OCI-LY1 (cell line): ENCODE measurements around the gene MANF.

Experiments used
- H2AFZ ChIP-seq: fragments of 200-600 bp; sonication (generic), shearing (Covaris generic); 2 replicates; pipeline ENCODE4 v1.6.0; 2014; ENCODE audit warnings: antibody characterized with exemption, mild to moderate bottlenecking, low read length
- H3F3A ChIP-seq: fragments of 200-600 bp; sonication (generic), shearing (Covaris generic); 2 replicates; pipeline ENCODE4 v1.6.0; 2014; ENCODE audit warnings: mild to moderate bottlenecking, antibody characterized with exemption, low read length, moderate library complexity; ENCODE audit not compliant: insufficient read depth
- H3K27ac ChIP-seq: fragments of 200-600 bp; sonication (generic); 2 replicates; pipeline ENCODE4 v1.5.1; 2014; ENCODE audit warnings: low read length, mixed run types, mild to moderate bottlenecking, low read depth; ENCODE audit not compliant: poor library complexity, severe bottlenecking
- H3K27me3 ChIP-seq: fragments of 200-600 bp; sonication (generic); 2 replicates; pipeline ENCODE4 v1.6.0; 2014; ENCODE audit warnings: antibody characterized with exemption, mild to moderate bottlenecking, low read length, moderate library complexity; ENCODE audit not compliant: insufficient read depth
- H3K36me3 ChIP-seq: fragments of 200-600 bp; sonication (generic); 2 replicates; pipeline ENCODE4 v1.6.1; 2014; ENCODE audit warnings: mild to moderate bottlenecking, antibody characterized with exemption, low read length, moderate library complexity, mixed read lengths; ENCODE audit not compliant: insufficient read depth
- H3K4me1 ChIP-seq: fragments of 200-600 bp; sonication (generic); 2 replicates; pipeline ENCODE4 v1.5.1; 2014; ENCODE audit warnings: mild to moderate bottlenecking, low read length, moderate library complexity; ENCODE audit not compliant: insufficient read depth, severe bottlenecking
- H3K4me2 ChIP-seq: fragments of 200-600 bp; sonication (generic), shearing (Covaris generic); 2 replicates; pipeline ENCODE4 v1.6.1; 2014; ENCODE audit warnings: low read length
- H3K4me3 ChIP-seq: fragments of 200-600 bp; sonication (generic); 2 replicates; pipeline ENCODE4 v1.5.1; 2014; ENCODE audit warnings: low read length, low read depth, mild to moderate bottlenecking, mixed read lengths; ENCODE audit not compliant: poor library complexity, severe bottlenecking
- H3K79me2 ChIP-seq: fragments of 200-600 bp; shearing (Covaris generic); 2 replicates; pipeline ENCODE4 v1.6.1; 2016; ENCODE audit warnings: mixed run types, low read length, mixed read lengths; ENCODE audit not compliant: insufficient read depth
- H3K9ac ChIP-seq: fragments of 200-600 bp; sonication (generic), shearing (Covaris generic); 2 replicates; pipeline ENCODE4 v1.6.1; 2014; ENCODE audit warnings: mild to moderate bottlenecking, low read length, mixed read lengths
- H3K9me2 ChIP-seq: fragments of 200-600 bp; sonication (generic), shearing (Covaris generic); 2 replicates; pipeline ENCODE4 v1.6.1; 2014; ENCODE audit warnings: low read depth, mild to moderate bottlenecking, low read length, mixed read lengths
- H3K9me3 ChIP-seq: fragments of 200-600 bp; shearing (Covaris generic); 2 replicates; pipeline ENCODE4 v1.6.1; 2014; ENCODE audit warnings: low read length, mixed read lengths
- H4K20me1 ChIP-seq: fragments of 200-600 bp; sonication (generic), shearing (Covaris generic); 2 replicates; pipeline ENCODE4 v1.6.0; 2016; ENCODE audit warnings: mild to moderate bottlenecking, low read length; ENCODE audit not compliant: insufficient read depth
- EZH2 ChIP-seq: fragments of 200-600 bp; sonication (generic), shearing (Covaris generic); IDR thresholded peaks from 2 replicates; pipeline ENCODE4 v1.8.0; 2017; ENCODE audit warnings: borderline replicate concordance, mixed run types, mild to moderate bottlenecking, antibody characterized with exemption, low read length, moderate library complexity, mixed read lengths
- TF ChIP-seq, protein P1 (sequence below): fragments of 200-600 bp; sonication (generic), shearing (Covaris generic); IDR thresholded peaks from 2 replicates; pipeline ENCODE4 v1.5.1; 2017; ENCODE audit warnings: mild to moderate bottlenecking, antibody characterized with exemption, low read length, moderate library complexity, mixed read lengths

MANF gene

GRCh38 chr3:51380601-51381332 lies 4.3 kb upstream of the MANF start:
- H3K4me1 ChIP-seq: peaks cover 13% of the 10 kb centered on the region
- no peaks in the 10 kb centered on the region for H3K9me2 ChIP-seq
- H4K20me1 ChIP-seq: no peaks in the 10 kb centered on the region
- H3F3A ChIP-seq: no peaks in the 10 kb centered on the region
- no peak overlapping the region for H3K9ac ChIP-seq
- no peak overlapping the region for H3K4me2 ChIP-seq
- 0 out of 2 replicates have a peak, but pooled peaks cover under 1% of the 10 kb centered on the region for H3K36me3 ChIP-seq
- H3K9me3 ChIP-seq: no peaks in the 10 kb centered on the region
- H3K27me3 ChIP-seq: 0 out of 2 replicates have a peak, but pooled peaks cover 5% of the 10 kb centered on the region
- no peak overlapping the region for H3K27ac ChIP-seq
- H3K4me3 ChIP-seq: no peak overlapping the region
- TF ChIP-seq, protein P1, sequence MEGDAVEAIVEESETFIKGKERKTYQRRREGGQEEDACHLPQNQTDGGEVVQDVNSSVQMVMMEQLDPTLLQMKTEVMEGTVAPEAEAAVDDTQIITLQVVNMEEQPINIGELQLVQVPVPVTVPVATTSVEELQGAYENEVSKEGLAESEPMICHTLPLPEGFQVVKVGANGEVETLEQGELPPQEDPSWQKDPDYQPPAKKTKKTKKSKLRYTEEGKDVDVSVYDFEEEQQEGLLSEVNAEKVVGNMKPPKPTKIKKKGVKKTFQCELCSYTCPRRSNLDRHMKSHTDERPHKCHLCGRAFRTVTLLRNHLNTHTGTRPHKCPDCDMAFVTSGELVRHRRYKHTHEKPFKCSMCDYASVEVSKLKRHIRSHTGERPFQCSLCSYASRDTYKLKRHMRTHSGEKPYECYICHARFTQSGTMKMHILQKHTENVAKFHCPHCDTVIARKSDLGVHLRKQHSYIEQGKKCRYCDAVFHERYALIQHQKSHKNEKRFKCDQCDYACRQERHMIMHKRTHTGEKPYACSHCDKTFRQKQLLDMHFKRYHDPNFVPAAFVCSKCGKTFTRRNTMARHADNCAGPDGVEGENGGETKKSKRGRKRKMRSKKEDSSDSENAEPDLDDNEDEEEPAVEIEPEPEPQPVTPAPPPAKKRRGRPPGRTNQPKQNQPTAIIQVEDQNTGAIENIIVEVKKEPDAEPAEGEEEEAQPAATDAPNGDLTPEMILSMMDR: no peak
- TF ChIP-seq EZH2: no peak
- peaks cover 4% of the 10 kb centered on the region for H3K79me2 ChIP-seq
- no peak overlapping the region for H2AFZ ChIP-seq

DNA sequence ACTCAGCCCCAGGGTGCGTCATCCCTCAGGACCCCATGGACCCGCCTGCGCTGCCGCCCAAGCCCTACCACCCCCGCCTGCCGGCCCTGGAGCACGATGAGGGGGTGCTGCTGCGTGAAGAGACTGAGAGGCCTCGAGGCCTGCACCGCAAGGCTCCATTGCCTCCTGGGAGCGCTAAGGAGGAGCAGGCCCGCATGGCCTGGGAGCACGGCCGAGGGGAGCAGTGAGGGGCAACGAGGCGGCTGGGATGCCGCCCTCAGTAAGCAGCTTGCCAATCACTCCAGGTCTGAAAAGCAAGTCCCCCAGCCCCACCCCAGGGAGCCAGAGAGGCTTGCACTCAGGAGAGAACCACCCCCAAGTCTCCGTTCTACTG lies 3.8 kb upstream of the MANF start:
- no peak overlapping the region for H3K9ac ChIP-seq
- H3K4me1 ChIP-seq: peaks cover 18% of the 10 kb centered on the region
- no peak overlapping the region for H3K4me3 ChIP-seq
- TF ChIP-seq, protein P1: no peak
- TF ChIP-seq EZH2: no peak
- H2AFZ ChIP-seq: no peak overlapping the region
- H3K36me3 ChIP-seq: peaks cover 6% of the 10 kb centered on the region; the same call in 1 of the 2 replicates
- no peaks in the 10 kb centered on the region for H3K9me3 ChIP-seq
- H3F3A ChIP-seq: no peaks in the 10 kb centered on the region
- no peak overlapping the region for H3K4me2 ChIP-seq
- no peaks in the 10 kb centered on the region for H3K9me2 ChIP-seq
- H3K79me2 ChIP-seq: peaks cover 9% of the 10 kb centered on the region
- H3K27me3 ChIP-seq: 0 out of 2 replicates have a peak, but pooled peaks cover 5% of the 10 kb centered on the region
- H3K27ac ChIP-seq: no peak overlapping the region
- no peaks in the 10 kb centered on the region for H4K20me1 ChIP-seq

GRCh38 chr3:51382076-51382745 lies 2.9 kb upstream of the MANF start:
- H2AFZ ChIP-seq: no peak overlapping the region
- H3F3A ChIP-seq: no peaks in the 10 kb centered on the region
- H3K4me3 ChIP-seq: no peak overlapping the region
- H3K9me3 ChIP-seq: no peaks in the 10 kb centered on the region
- no peaks in the 10 kb centered on the region for H3K9me2 ChIP-seq
- no peak overlapping the region for H3K4me2 ChIP-seq
- H3K27me3 ChIP-seq: 0 out of 2 replicates have a peak, but pooled peaks cover 5% of the 10 kb centered on the region
- peaks cover 27% of the 10 kb centered on the region for H3K4me1 ChIP-seq
- no peak overlapping the region for H3K9ac ChIP-seq
- no peak for TF ChIP-seq EZH2
- TF ChIP-seq, protein P1: no peak
- no peak overlapping the region for H3K27ac ChIP-seq
- peaks cover 13% of the 10 kb centered on the region; the same call in 1 of the 2 replicates for H3K36me3 ChIP-seq
- H3K79me2 ChIP-seq: peaks cover 15% of the 10 kb centered on the region
- no peaks in the 10 kb centered on the region for H4K20me1 ChIP-seq
